ENCODE results near the gene MICU1.

The MICU1 gene

DNA sequence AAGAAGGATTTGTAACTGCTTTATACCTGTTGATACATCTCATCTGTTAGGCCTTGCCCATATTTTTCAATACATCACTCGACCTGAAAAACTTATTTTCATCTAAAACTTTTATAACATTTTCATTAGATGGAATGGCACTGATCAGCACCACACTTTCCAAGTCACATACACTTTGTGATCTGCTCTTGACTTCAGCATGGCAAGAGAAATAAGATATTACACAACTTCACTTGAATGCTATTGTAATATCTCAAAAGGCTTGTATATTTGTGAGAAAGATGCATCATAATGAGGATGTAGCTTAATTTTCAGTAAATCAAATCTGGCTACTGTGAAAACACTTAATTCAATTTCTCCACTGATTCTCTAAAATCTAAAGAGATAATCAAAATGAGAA lies 126.2 kb downstream of the MICU1 start:
- H3K4me2 ChIP-seq (ENCODE audit: low read length) = peak overlapping the region; percentile 51
- H3K79me2 ChIP-seq (ENCODE audit: control insufficient read depth, low read length) = no peaks in the 10 kb centered on the region
- no peaks in the 10 kb centered on the region for H3K36me3 ChIP-seq (ENCODE audit: control insufficient read depth, low read length)
- H3K4me1 ChIP-seq (ENCODE audit: control insufficient read depth, low read length) = peaks cover 23% of the 10 kb centered on the region
- no peaks in the 10 kb centered on the region for H3K9me2 ChIP-seq (replicated peaks; ENCODE audit: control insufficient read depth, low read length)
- peak overlapping the region; percentile 29 for H3K27ac ChIP-seq (ENCODE audit: low read depth, low read length)
- no peaks in the 10 kb centered on the region for H4K20me1 ChIP-seq (ENCODE audit: control insufficient read depth, insufficient read depth, low read depth, low read length)
- TF ChIP-seq, protein P1, sequence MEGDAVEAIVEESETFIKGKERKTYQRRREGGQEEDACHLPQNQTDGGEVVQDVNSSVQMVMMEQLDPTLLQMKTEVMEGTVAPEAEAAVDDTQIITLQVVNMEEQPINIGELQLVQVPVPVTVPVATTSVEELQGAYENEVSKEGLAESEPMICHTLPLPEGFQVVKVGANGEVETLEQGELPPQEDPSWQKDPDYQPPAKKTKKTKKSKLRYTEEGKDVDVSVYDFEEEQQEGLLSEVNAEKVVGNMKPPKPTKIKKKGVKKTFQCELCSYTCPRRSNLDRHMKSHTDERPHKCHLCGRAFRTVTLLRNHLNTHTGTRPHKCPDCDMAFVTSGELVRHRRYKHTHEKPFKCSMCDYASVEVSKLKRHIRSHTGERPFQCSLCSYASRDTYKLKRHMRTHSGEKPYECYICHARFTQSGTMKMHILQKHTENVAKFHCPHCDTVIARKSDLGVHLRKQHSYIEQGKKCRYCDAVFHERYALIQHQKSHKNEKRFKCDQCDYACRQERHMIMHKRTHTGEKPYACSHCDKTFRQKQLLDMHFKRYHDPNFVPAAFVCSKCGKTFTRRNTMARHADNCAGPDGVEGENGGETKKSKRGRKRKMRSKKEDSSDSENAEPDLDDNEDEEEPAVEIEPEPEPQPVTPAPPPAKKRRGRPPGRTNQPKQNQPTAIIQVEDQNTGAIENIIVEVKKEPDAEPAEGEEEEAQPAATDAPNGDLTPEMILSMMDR (IDR thresholded peaks at IDR 0.05; ENCODE audit: low read depth, low read length, poor library complexity, severe bottlenecking) = no peak
- no peaks in the 10 kb centered on the region for H3K9me3 ChIP-seq (ENCODE audit: control insufficient read depth, insufficient read depth, low read length)
- peak overlapping the region; percentile 25; the same call in 1 of the 2 replicates for H3K4me3 ChIP-seq (ENCODE audit: low read length)
- no peaks in the 10 kb centered on the region for H3K27me3 ChIP-seq (ENCODE audit: control insufficient read depth, low read length)
- H3F3A ChIP-seq (ENCODE audit: control insufficient read depth, insufficient read depth) = 0 out of 2 replicates have a peak, but pooled peaks cover 4% of the 10 kb centered on the region

DNA sequence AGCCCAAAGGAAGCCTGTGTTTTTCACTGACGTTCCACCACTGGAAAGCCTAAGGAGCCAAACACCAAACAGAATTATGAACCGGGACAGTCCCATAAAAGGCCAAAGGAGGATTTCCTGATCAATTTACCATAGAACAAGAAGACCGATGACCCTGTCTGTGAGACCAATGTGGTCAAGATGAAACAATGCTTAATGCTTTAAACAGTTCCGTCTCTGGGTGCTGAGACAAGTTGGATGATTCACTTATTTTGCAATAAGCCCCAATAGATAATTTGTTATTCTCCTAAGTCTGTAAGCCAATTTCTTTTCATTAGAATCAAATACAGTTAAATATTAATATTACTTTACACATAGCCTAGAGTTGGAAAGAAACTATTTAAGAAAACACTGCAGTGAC lies 134.9 kb downstream of the MICU1 start:
- Histone ChIP-seq H4K20me1 (ENCODE audit: control insufficient read depth, insufficient read depth, low read depth, low read length) (no peaks in the 10 kb centered on the region), H3K4me3 (ENCODE audit: low read length) (no peak overlapping the region), H3K27ac (ENCODE audit: low read depth, low read length) (no peak overlapping the region), H3K4me1 (ENCODE audit: control insufficient read depth, low read length) (no peaks in the 10 kb centered on the region), H3K27me3 (ENCODE audit: control insufficient read depth, low read length) (no peaks in the 10 kb centered on the region), H3K79me2 (ENCODE audit: control insufficient read depth, low read length) (no peaks in the 10 kb centered on the region), H3K9me2 (replicated peaks; ENCODE audit: control insufficient read depth, low read length) (no peaks in the 10 kb centered on the region), H3K4me2 (ENCODE audit: low read length) (no peak overlapping the region), H3F3A (ENCODE audit: control insufficient read depth, insufficient read depth) (no peaks in the 10 kb centered on the region), H3K9me3 (ENCODE audit: control insufficient read depth, insufficient read depth, low read length) (no peaks in the 10 kb centered on the region), H3K36me3 (ENCODE audit: control insufficient read depth, low read length) (no peaks in the 10 kb centered on the region)
- TF ChIP-seq, protein P1 (IDR thresholded peaks at IDR 0.05; ENCODE audit: low read depth, low read length, poor library complexity, severe bottlenecking) = no peak
- no peak for TF ChIP-seq EZH2phosphoT487 (IDR thresholded peaks at IDR 0.05; ENCODE audit: borderline replicate concordance, low read length)

DNA sequence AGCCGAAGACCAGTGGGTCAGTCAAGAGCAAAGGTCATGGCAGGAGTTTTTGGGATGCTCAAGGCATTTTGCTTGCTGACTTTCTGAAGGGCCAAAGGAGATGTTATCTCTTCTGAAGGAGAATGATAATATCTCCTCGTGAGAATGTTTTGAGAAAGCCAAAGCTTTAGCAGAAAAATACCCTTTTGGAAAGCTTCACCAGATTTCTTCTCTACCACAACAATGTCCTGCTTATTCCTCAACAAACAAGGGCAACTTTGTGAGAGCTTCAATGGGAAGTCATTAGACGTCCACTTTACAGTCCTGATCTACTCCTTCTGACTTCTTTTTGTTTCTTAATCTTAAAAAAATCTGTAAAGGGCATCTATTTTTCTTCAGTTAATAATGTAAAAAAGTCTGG lies 138.4 kb downstream of the MICU1 start:
- H3K27ac ChIP-seq (ENCODE audit: low read depth, low read length) = no peak overlapping the region
- no peaks in the 10 kb centered on the region for H3F3A ChIP-seq (ENCODE audit: control insufficient read depth, insufficient read depth)
- no peaks in the 10 kb centered on the region for H3K36me3 ChIP-seq (ENCODE audit: control insufficient read depth, low read length)
- no peak overlapping the region for H3K4me3 ChIP-seq (ENCODE audit: low read length)
- TF ChIP-seq EZH2phosphoT487 (IDR thresholded peaks at IDR 0.05; ENCODE audit: borderline replicate concordance, low read length) = no peak
- TF ChIP-seq, protein P1 (IDR thresholded peaks at IDR 0.05; ENCODE audit: low read depth, low read length, poor library complexity, severe bottlenecking) = no peak
- H3K4me2 ChIP-seq (ENCODE audit: low read length) = no peak overlapping the region
- H3K9me2 ChIP-seq (replicated peaks; ENCODE audit: control insufficient read depth, low read length) = no peaks in the 10 kb centered on the region
- no peaks in the 10 kb centered on the region for H3K79me2 ChIP-seq (ENCODE audit: control insufficient read depth, low read length)
- H3K9me3 ChIP-seq (ENCODE audit: control insufficient read depth, insufficient read depth, low read length) = no peaks in the 10 kb centered on the region
- no peaks in the 10 kb centered on the region for H3K4me1 ChIP-seq (ENCODE audit: control insufficient read depth, low read length)
- H3K27me3 ChIP-seq (ENCODE audit: control insufficient read depth, low read length) = no peaks in the 10 kb centered on the region
- H4K20me1 ChIP-seq (ENCODE audit: control insufficient read depth, insufficient read depth, low read depth, low read length) = no peaks in the 10 kb centered on the region

DNA sequence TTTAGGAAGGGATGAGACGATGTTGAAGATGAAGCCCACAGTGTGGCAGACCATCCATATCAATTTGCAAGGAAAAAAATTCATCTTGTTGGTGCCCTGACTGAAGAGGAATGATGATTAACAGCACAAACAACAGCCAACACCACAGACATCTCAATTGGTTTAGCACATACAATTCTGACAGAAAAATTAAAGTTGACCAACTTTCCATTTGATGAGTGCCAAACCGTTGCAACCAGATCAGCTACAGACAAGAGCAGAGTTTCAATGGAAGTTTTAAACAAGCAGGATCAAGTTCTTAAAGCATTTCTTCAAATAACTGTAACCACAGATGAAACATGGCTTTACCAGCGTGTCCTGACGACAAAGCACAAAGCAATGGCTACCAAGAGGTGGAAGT lies 138.8 kb downstream of the MICU1 start:
- Histone ChIP-seq H3K79me2 (ENCODE audit: control insufficient read depth, low read length) (no peaks in the 10 kb centered on the region), H4K20me1 (ENCODE audit: control insufficient read depth, insufficient read depth, low read depth, low read length) (no peaks in the 10 kb centered on the region), H3K4me2 (ENCODE audit: low read length) (no peak overlapping the region), H3F3A (ENCODE audit: control insufficient read depth, insufficient read depth) (no peaks in the 10 kb centered on the region), H3K9me3 (ENCODE audit: control insufficient read depth, insufficient read depth, low read length) (no peaks in the 10 kb centered on the region), H3K27ac (ENCODE audit: low read depth, low read length) (no peak overlapping the region), H3K36me3 (ENCODE audit: control insufficient read depth, low read length) (no peaks in the 10 kb centered on the region), H3K27me3 (ENCODE audit: control insufficient read depth, low read length) (no peaks in the 10 kb centered on the region), H3K4me3 (ENCODE audit: low read length) (no peak overlapping the region), H3K9me2 (replicated peaks; ENCODE audit: control insufficient read depth, low read length) (no peaks in the 10 kb centered on the region), H3K4me1 (ENCODE audit: control insufficient read depth, low read length) (no peaks in the 10 kb centered on the region)
- no peak for TF ChIP-seq EZH2phosphoT487 (IDR thresholded peaks at IDR 0.05; ENCODE audit: borderline replicate concordance, low read length)
- TF ChIP-seq, protein P1 (IDR thresholded peaks at IDR 0.05; ENCODE audit: low read depth, low read length, poor library complexity, severe bottlenecking) = no peak
